Upper lobe of left lung (tissue), 6 donors: ENCODE data around the gene RAPGEF5. TPM values are rescaled to one million over a fixed set of nuclear protein-coding genes. Genes with fewer than 3 reads are reported as not detected.

ENCODE experiments used
- ATAC-seq, 2 donors: fragments of 200-7000 bp; cut with Tn5 transposase; one replicate each; pipeline ENCODE4 v1.9.1; 2022; ENCODE audit warnings: mild to moderate bottlenecking in 2 of 2, moderate library complexity in 2 of 2; ENCODE audit not compliant: low FRiP score in 2 of 2
- DNase-seq, 2 donors: peaks; one replicate each; pipeline ENCODE4 v3.0.0-alpha.2; 2019 to 2020
- H3K27ac ChIP-seq, 4 donors: fragments of 200-600 bp; sonication (generic); one replicate each; pipeline ENCODE4 v1.5.1; 2016 to 2019
- H3K27me3 ChIP-seq, 4 donors: fragments of 200-600 bp; sonication (generic); one replicate each; pipeline ENCODE4 v1.5.1; 2017 to 2019
- H3K36me3 ChIP-seq, 4 donors: fragments of 200-600 bp; sonication (generic); one replicate each; pipeline ENCODE4 v1.5.1; 2016 to 2019
- H3K4me1 ChIP-seq, 4 donors: fragments of 200-600 bp; sonication (generic); one replicate each; pipeline ENCODE4 v1.5.1; 2018 to 2019
- H3K4me3 ChIP-seq, 4 donors: fragments of 200-600 bp; sonication (generic); one replicate each; pipeline ENCODE4 v1.5.1; 2017 to 2019; ENCODE audit warnings: mild to moderate bottlenecking in 2 of 4, moderate library complexity in 1 of 4
- H3K9me3 ChIP-seq, 4 donors: fragments of 200-600 bp; sonication (generic); one replicate each; pipeline ENCODE4 v1.5.1; 2018 to 2019
- CTCF ChIP-seq, 6 experiments: fragments of 450-650 bp in 4 of 6; fragments of 200-600 bp in 2 of 6; sonication (generic) in 2 of 6; IDR thresholded peaks; one replicate each; pipeline ENCODE4 v1.5.1; 2016 to 2019; ENCODE audit warnings: antibody characterized with exemption in 6 of 6
- EP300 ChIP-seq, 4 donors: sonication (generic); formaldehyde crosslinking; IDR thresholded peaks; one replicate each; pipeline ENCODE4 v1.5.1; 2017; ENCODE audit warnings: antibody characterized with exemption in 4 of 4, control low read depth in 2 of 4
- POLR2A ChIP-seq, 4 donors: fragments of 450-650 bp; IDR thresholded peaks; one replicate each; pipeline ENCODE4 v1.5.1; 2016 to 2017; ENCODE audit warnings: antibody characterized with exemption in 4 of 4, mild to moderate bottlenecking in 2 of 4
- POLR2AphosphoS5 ChIP-seq, 2 donors: sonication (generic); formaldehyde crosslinking; IDR thresholded peaks; one replicate each; pipeline ENCODE4 v1.5.1; 2017; ENCODE audit warnings: antibody characterized with exemption in 2 of 2
- WGBS, 2 donors: methylation state at CpG; one replicate each; pipeline ENCODE4 v1.1.5; 2017 to 2018; 5-methylcytosine and 5-hydroxymethylcytosine counted together
- total RNA-seq, 6 donors: library from RNA; depleted of rRNA in 4 of 6; stranded (reverse); fragments of >200 nt in 4 of 6; gene quantifications; one replicate each; pipeline versions ENCODE4 v1.1.0 to v1.2.1, GENCODE V29; 2016 to 2021
- donor health status: DM: no; HTN: no; CAD: no; lungs with moderate emphysema.
- donor health status: DM: no; HTN: yes; CAD: no; lungs with severe emphysema.

The RAPGEF5 gene
- total RNA-seq, 6 donors from 2014 or later = 68.1 to 206 (median 101) TPM

- TF ChIP-seq CTCF (IDR thresholded peaks at IDR 0.05) = no peak
- no peak for TF ChIP-seq EP300 (IDR thresholded peaks at IDR 0.05)
- H3K4me3 ChIP-seq = no peak overlapping the region
- no peak for ATAC-seq
Observed at GRCh38 chr7:22402250-22402649, 45.3 kb upstream of the RAPGEF5 start.

GRCh38 chr7:22400936-22401553 lies 44.1 kb upstream of the RAPGEF5 start:
- Histone ChIP-seq H3K9me3 (no peaks in the 10 kb centered on the region), H3K4me1 (no peaks in the 10 kb centered on the region), H3K27me3 (no peaks in the 10 kb centered on the region), H3K36me3 (no peaks in the 10 kb centered on the region), H3K27ac (no peak overlapping the region), H3K4me3 (no peak overlapping the region)
- TF ChIP-seq EP300 (IDR thresholded peaks at IDR 0.05) = no peak
- no peak for TF ChIP-seq POLR2A (IDR thresholded peaks at IDR 0.05)
- TF ChIP-seq POLR2AphosphoS5 (IDR thresholded peaks at IDR 0.05) = no peak
- no peak for TF ChIP-seq CTCF (IDR thresholded peaks at IDR 0.05)
- DNase-seq (no peak), ATAC-seq (no peak)
- WGBS, 2 donors = 93% methylated on average over 3 of the region's 3 CpGs

More at GRCh38 chr7:22402250-22402649, 45.3 kb upstream of the RAPGEF5 start:
- Histone ChIP-seq H3K4me1 (no peaks in the 10 kb centered on the region), H3K9me3 (no peaks in the 10 kb centered on the region), H3K27ac (no peak overlapping the region), H3K27me3 (no peaks in the 10 kb centered on the region), H3K36me3 (no peaks in the 10 kb centered on the region)
- DNase-seq = no peak
- WGBS, 2 donors = 79 to 86% methylated on average over 2 of the region's 2 CpGs

GRCh38 chr7:22400150-22400814 lies 43.3 kb upstream of the RAPGEF5 start:
- WGBS, 2 donors = 86 to 92% methylated on average over 10 of the region's 10 CpGs
- no peak overlapping the region for H3K27ac ChIP-seq
- no peaks in the 10 kb centered on the region for H3K27me3 ChIP-seq
- ATAC-seq (no peak), DNase-seq (no peak)
- TF ChIP-seq CTCF (IDR thresholded peaks at IDR 0.05) (no peak), POLR2A (IDR thresholded peaks at IDR 0.05) (no peak), POLR2AphosphoS5 (IDR thresholded peaks at IDR 0.05) (no peak), EP300 (IDR thresholded peaks at IDR 0.05) (no peak)
- H3K4me3 ChIP-seq = no peak overlapping the region
- H3K36me3 ChIP-seq = no peaks in the 10 kb centered on the region
- no peaks in the 10 kb centered on the region for H3K9me3 ChIP-seq
- H3K4me1 ChIP-seq = no peaks in the 10 kb centered on the region

- H3K9me3 ChIP-seq = no peaks in the 10 kb centered on the region
- ATAC-seq = no peak
- no peak overlapping the region for H3K4me3 ChIP-seq
- H3K27ac ChIP-seq = no peak overlapping the region
- 83 to 94% methylated on average over 2 of the region's 2 CpGs for WGBS, 2 donors
- no peaks in the 10 kb centered on the region for H3K36me3 ChIP-seq
- DNase-seq = no peak
- H3K27me3 ChIP-seq = no peaks in the 10 kb centered on the region
- no peaks in the 10 kb centered on the region for H3K4me1 ChIP-seq
- TF ChIP-seq CTCF (IDR thresholded peaks at IDR 0.05) (no peak), POLR2A (IDR thresholded peaks at IDR 0.05) (no peak), POLR2AphosphoS5 (IDR thresholded peaks at IDR 0.05) (no peak), EP300 (IDR thresholded peaks at IDR 0.05) (no peak)
Observed at GRCh38 chr7:22399546-22399945, 42.6 kb upstream of the RAPGEF5 start.

- Histone ChIP-seq H3K27me3 (no peaks in the 10 kb centered on the region), H3K9me3 (no peaks in the 10 kb centered on the region), H3K27ac (no peak overlapping the region), H3K4me1 (no peaks in the 10 kb centered on the region), H3K4me3 (no peak overlapping the region), H3K36me3 (no peaks in the 10 kb centered on the region)
- ATAC-seq (no peak), DNase-seq (no peak)
- no peak for TF ChIP-seq POLR2A (IDR thresholded peaks at IDR 0.05)
- TF ChIP-seq EP300 (IDR thresholded peaks at IDR 0.05) = no peak
- TF ChIP-seq CTCF (IDR thresholded peaks at IDR 0.05) = no peak
- no peak for TF ChIP-seq POLR2AphosphoS5 (IDR thresholded peaks at IDR 0.05)
Observed at GRCh38 chr7:22399091-22399490, 42.1 kb upstream of the RAPGEF5 start.
